ENCODE results near the gene DEGS2.

DNA sequence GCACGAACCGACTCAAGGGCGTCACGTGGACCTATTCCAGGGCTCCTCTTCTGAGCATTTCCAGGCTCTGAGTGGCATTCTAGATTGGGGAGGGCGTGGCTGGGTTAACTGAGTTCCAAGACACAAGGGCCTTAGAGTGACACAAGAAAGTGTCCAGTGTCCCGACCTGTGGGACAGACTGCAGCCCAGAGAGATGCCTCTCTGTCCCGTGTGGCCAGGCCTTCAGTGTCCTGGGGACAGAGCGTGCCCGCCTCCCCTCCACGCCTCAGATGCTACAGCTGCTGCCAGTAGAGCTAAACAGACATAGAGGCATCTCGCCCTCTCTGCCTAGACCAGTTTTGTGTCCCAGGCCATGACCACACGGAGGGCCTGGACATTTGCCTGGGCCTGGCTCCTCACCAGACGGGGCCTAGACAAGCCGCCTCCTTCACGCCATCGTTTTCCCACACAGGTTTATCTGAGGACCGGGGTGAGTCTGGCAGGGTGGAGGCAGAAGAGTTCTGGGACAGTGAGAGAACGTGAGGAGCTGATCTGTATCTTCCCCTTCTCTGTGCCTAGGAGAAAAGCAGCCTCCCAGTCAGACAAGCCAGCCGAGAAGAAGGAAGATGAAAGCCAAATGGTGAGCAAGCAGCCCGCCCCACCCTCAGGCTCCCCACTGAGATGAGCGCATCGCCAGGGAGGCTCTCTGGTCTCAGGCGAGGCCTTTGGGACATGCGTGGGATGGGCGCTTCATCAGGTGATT, 27.1 kb downstream of the DEGS2 start:
- TF ChIP-seq, protein P1, sequence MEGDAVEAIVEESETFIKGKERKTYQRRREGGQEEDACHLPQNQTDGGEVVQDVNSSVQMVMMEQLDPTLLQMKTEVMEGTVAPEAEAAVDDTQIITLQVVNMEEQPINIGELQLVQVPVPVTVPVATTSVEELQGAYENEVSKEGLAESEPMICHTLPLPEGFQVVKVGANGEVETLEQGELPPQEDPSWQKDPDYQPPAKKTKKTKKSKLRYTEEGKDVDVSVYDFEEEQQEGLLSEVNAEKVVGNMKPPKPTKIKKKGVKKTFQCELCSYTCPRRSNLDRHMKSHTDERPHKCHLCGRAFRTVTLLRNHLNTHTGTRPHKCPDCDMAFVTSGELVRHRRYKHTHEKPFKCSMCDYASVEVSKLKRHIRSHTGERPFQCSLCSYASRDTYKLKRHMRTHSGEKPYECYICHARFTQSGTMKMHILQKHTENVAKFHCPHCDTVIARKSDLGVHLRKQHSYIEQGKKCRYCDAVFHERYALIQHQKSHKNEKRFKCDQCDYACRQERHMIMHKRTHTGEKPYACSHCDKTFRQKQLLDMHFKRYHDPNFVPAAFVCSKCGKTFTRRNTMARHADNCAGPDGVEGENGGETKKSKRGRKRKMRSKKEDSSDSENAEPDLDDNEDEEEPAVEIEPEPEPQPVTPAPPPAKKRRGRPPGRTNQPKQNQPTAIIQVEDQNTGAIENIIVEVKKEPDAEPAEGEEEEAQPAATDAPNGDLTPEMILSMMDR (conservative IDR thresholded peaks at IDR 0.05; ENCODE audit: low read length) = no peak
- no peak for TF ChIP-seq EZH2phosphoT487 (IDR thresholded peaks at IDR 0.05; ENCODE audit: borderline replicate concordance)
